HT-29 (cell line): ENCODE results near the gene HNMT. TPM values are rescaled to one million over a fixed set of nuclear protein-coding genes. Genes with fewer than 3 reads are reported as not detected.

Experiments
- DNase-seq: peaks from one replicate; pipeline ENCODE4 v3.0.0-alpha.2; 2015; ENCODE audit warnings: low spot score
- total RNA-seq: library from RNA; depleted of rRNA; stranded (reverse); fragments of >200 nt; shearing (Covaris generic); gene quantifications from 2 replicates; pipeline ENCODE4 v1.2.3, GENCODE V29; 2014

Gene HNMT
- total RNA-seq, 1 experiment from 2014 or later, result 18.8 TPM

GRCh38 chr2:138012082-138012481 is 47.8 kb downstream of the HNMT start:
- no peak for DNase-seq

DNA sequence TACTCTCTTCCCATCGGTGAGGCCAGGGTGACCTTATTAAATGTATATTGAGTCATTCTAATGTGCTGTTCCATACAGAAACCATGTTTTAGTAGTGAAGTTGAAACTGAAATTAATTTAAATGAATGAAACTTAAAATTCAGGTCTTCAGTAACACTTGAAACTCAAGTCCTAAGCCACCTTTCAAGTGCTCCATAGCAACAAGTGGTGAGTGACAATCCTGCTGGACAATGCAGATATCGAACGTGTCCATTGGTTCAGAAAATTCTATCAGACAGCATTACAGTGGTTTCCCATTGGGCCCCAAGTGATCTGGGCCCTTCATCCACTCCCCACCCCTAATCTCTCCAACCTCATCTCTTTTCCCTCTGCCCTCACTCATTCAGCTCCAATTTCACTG is 48.7 kb downstream of the HNMT start:
- no peak for DNase-seq

- DNase-seq, result no peak
These were observed 49.4 kb downstream of the HNMT start for GRCh38 chr2:138013639-138014038.

DNA sequence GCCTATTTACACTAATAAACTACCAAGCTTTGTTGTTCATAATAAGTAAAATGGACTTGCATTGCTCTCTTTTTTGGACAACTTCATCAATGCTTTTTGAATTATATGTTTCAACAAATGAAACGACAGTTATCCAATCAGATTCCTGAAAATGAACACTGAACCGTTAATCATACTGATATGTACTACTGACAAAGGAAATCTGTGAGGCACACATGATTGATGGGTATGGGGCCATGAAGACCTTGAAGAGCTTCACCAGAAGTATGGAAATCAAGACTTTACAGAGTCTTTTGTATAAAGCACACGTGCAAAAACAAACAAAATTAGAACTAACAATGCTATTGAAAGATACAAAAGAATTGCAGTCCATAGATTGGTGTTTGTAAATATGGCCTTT is 51.2 kb downstream of the HNMT start:
- DNase-seq, result no peak

- DNase-seq, result no peak
These were observed 52.2 kb downstream of the HNMT start for GRCh38 chr2:138016351-138017087.

DNA sequence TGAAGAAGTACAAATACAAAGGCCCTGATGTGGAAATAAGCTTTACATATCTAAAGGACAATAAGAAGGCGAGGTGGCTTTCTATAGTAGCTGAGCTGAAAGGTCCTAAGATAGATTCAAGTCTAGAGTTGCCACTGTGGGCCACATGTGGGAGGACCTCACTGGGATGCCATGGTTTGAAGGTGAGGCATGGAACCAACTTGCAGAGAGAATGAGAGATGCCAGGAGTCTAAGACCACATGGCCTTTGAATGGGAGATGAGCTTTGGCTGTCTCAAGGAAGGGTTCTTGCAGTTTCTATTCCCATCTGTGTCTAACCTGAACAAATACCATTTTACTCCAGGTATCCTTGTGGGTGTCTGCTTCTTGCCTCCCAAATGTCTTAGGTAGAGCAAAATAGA is 53.6 kb downstream of the HNMT start:
- no peak for DNase-seq

DNA sequence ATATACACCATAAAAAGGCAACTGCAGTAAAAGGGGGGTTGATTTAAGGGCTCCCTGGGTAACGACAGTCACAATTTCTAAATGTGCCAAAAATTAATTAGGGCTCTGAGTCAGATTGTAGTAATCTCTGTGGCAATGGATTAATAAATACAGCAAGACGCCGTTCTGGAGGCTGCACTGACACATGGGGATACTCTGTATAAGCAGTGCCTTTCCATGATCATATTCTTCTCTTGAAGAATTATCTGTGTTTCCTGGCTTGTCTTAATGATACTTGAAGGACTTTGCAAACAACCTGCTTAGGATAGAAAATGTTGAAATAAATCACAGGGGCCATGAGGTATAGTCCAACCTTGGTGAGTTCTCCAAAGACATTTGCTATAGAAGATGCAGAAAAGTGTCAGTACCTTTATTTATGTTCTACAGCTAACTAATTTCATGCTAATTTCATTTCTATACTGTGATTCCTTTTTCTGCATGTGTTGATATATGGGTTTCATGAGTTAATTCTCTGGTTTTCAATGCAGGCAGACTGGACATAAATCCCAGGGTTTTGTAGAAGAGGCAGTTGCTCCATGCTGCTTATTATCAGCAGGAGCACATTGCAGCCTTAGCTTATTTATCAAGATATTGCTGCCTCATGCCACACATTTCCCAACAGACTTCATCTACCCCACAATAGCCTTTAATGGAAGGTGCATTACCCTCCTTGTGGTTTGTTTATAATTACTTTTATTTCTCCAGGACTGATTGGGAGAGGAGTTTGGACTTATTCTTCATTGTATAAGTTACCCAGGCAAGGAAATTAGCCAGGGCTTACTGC is 54.8 kb downstream of the HNMT start:
- no peak for DNase-seq

DNA sequence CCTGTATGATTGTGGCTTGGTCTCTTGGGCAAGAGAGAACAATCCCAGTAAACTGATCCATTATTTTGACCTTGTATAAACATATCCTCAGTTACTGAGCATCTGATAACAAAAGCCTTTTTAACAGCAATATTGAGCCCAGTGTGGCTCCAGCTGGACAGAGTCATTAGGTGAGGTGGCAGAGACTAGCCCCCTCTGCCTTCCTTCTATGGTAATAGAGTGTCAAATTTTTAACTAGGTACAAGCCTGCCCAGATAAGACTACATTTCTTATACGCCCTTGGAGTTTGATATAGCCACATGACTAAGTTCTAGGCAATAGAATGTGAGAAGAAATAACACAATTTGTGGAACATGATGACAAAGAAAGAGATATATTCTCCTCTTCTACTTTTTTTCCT is 56.2 kb downstream of the HNMT start:
- DNase-seq, result no peak

DNA sequence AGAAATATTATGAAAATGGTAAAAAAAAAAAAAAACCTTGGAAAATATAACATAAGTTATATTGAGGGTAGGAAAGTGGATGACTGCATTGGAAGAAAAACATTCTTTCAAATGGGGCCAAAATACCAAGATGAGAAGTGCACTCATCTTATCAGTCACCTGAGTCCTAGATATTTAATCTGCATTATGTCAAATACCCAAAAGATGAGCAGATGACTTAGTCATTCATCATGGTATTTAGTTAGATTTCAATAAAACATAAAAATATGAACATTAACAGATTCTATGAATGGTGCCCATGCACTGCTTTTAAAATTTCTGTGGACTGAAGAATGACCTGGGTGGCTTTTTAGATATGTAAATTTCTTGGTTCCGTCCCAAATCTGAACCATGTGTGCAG is 56.9 kb downstream of the HNMT start:
- DNase-seq, result no peak

DNA sequence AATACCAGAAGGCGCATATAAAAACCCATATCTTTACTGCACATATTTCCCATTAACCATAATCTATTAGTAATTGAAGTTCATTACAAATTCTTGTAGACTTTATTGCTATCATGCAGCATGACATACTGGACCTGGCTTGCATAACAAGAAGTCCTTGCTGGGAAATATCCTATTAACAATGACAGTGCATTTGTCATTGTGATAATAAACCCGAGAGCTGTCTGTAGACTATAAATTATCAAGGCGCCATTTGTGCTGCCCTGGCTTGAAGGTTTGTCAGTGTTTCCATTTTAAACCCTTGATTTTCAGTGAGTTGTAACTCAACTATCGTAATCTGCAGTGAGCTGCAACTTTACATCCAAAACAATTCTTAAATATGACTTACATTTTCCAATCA is 59.0 kb downstream of the HNMT start:
- DNase-seq, result no peak

DNA sequence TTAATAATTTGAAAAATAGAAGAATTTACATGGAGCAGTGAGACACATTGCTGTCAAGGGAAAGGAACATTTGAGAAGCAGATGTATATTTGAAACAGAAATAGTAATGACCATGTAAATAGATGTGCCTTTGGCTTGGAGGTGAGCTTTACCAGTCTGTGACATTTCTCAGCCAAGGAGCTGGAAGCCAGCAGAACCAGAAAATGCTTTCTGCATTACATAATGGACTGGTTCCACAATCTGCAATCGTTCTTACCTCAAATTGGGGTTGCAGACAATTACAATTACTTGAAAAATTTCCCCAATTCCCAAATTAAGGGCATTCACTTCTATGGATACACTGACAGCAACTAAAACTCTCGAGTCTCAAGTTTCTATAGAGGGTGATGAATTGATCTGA is 59.7 kb downstream of the HNMT start:
- DNase-seq, result no peak

DNA sequence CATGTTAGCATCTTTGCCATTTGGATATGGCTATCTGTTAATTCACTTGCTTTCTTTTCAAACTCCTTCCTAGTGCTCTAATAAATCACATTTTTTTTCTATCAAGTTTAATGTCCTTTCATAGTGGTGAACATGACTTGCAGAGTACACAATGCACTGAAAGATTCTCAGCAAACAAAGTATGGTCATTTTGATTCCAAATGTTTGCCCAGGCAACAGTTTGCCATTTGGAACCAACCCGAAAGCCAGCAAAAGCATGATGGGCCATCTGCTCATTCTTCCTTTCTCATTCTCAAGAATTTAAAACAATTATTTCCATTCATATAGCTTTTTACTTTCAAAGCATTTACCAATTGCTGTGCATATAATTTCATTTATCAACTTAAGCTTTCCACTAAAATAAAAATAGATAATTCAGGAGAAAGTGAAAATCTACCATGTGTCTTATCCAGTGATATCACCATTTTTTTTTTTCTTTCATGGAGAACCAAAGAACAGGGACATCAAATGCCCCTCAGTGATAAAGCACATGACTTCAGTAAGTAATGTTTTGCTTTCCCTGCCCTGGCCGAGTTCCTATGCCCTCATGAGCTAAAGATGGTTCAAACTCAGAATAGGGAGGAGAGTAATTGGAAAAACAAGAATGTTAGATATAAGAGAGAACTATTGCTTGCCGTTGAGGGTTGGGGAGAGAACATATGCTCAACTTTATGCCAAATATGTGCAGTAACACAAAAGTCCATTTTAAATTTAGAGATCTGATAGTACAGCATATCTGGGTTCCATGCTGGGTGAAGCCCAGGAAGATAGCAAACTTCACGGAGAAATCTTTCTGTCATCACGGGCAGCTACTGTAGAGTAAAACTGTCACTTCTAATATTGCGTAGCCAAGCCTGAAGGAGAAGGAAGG is 62.1 kb downstream of the HNMT start:
- DNase-seq, result no peak

- DNase-seq, result no peak
These were observed 64.3 kb downstream of the HNMT start for GRCh38 chr2:138028538-138028937.

DNA sequence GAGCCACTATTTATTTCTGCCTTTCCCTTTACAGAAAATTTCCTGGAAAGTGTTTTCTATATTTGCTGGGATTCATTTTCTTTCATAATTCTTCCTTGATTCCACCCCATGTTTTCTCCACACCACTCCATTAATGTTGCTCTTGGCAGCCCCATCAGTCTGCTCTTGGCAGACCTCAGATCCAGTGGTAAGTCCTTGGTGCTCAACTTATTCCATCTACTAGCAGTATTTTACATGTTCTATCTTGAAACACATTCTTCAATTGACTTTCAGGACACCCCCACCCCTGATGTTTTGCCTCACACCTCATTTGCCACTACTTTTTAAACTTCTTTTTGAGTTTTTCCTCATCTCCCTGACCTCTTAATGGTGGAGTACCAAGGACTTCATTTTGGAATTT is 65.0 kb downstream of the HNMT start:
- no peak for DNase-seq

DNA sequence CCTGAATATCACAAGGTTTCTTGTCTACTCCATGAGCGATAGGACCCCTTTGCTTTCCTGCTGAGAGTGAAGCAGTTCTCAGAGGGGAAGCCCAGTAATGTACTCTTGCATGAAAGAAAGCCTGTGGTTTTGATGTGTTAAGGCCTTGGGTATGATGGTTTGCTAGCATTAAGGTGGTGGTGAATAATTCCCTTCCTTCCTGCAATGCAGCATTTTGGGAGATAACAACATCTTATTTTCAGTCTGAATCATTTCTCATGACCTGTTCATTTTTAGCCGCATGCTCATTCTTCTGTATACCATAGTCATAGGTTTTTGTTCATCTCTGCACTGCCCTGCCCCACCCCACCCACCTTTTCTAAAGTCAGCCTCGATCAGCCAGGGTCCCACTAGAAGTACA is 66.2 kb downstream of the HNMT start:
- DNase-seq, result no peak

- no peak for DNase-seq
These were observed 68.1 kb downstream of the HNMT start for GRCh38 chr2:138032334-138032733.

DNA sequence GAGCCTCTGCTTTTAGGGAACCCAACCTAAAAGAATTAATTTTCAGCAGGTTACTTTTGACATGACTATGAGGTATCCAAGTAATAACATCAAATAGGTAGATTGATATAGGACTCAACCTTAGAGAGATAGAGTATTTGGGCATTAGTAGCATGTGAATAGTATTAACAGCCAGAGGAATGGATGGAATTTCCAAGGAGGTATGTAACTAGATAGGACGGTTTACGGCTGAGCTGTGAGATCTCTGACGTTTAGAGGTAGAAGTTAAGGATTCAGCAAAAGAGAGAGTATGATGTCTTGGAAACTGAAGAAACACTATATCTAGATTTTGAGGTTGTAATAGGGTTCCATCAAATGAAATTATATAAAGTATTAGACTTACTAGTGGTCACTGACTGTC is 70.3 kb downstream of the HNMT start:
- DNase-seq, result no peak

GRCh38 chr2:138035608-138036217 is 71.4 kb downstream of the HNMT start:
- DNase-seq, result no peak

DNA sequence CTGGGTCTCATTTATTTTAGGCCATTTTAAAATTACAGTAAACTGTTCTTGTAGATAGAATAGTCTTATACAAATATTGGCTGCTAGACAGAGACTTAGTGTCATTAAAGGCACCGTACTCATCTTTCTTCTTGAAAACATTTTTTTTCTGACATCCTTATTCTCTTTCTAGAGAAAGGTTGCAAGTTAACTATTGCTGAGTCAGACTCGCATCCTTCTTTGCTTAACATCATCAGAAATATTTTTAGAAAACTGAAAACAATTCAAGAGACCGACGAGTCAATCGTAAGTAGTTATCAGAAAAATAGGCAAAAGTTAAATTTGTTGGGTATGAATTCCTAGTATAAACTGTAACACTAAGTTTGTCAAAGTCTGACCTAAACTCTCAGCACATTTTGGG is 72.2 kb downstream of the HNMT start:
- DNase-seq, result no peak

- DNase-seq, result no peak
These were observed 72.8 kb downstream of the HNMT start for GRCh38 chr2:138037090-138037489.

- DNase-seq, result no peak
These were observed 76.3 kb downstream of the HNMT start for GRCh38 chr2:138040616-138041015.

GRCh38 chr2:138042311-138042710 is 78.0 kb downstream of the HNMT start:
- no peak for DNase-seq
